ENCODE measurements around the gene EYA3.

The EYA3 gene

GRCh38 chr1:27945020-27945419 lies 143.4 kb downstream of the EYA3 start:
- H3K4me3 ChIP-seq (ENCODE audit: low read depth, low read length), result no peak overlapping the region

GRCh38 chr1:27941671-27942540 lies 146.5 kb downstream of the EYA3 start:
- H3K4me3 ChIP-seq (ENCODE audit: low read depth, low read length), result no peak overlapping the region

GRCh38 chr1:27940870-27941560 lies 147.4 kb downstream of the EYA3 start:
- no peak overlapping the region for H3K4me3 ChIP-seq (ENCODE audit: low read depth, low read length)

GRCh38 chr1:27940297-27940696 lies 148.1 kb downstream of the EYA3 start:
- no peak overlapping the region for H3K4me3 ChIP-seq (ENCODE audit: low read depth, low read length)

- H3K4me3 ChIP-seq (ENCODE audit: low read depth, low read length), result no peak overlapping the region
These were observed 149.9 kb downstream of the EYA3 start for GRCh38 chr1:27938488-27938887.

- peak overlapping the region; percentile 6 for H3K4me3 ChIP-seq (ENCODE audit: low read depth, low read length)
These were observed 150.9 kb downstream of the EYA3 start for GRCh38 chr1:27937524-27937836.

GRCh38 chr1:27936370-27936769 lies 152.0 kb downstream of the EYA3 start:
- H3K4me3 ChIP-seq (ENCODE audit: low read depth, low read length), result no peak overlapping the region

GRCh38 chr1:27935721-27936120 lies 152.7 kb downstream of the EYA3 start:
- peak overlapping the region; percentile 70 for H3K4me3 ChIP-seq (ENCODE audit: low read depth, low read length)

- peak within 1 kb of the TSS; percentile 70 for H3K4me3 ChIP-seq (ENCODE audit: low read depth, low read length)
These were observed 153.4 kb downstream of the EYA3 start, which contains the start of gene SMPDL3B for GRCh38 chr1:27934818-27935549. TSS of gene SMPDL3B (plus strand) at chr1:27935000. CDS start at chr1:27935184, 184 bp downstream.

- no peak overlapping the region for H3K4me3 ChIP-seq (ENCODE audit: low read depth, low read length)
These were observed 156.7 kb downstream of the EYA3 start for GRCh38 chr1:27931759-27932158.

- no peak overlapping the region for H3K4me3 ChIP-seq (ENCODE audit: low read depth, low read length)
These were observed 157.2 kb downstream of the EYA3 start for GRCh38 chr1:27931184-27931583.

GRCh38 chr1:27928216-27928954 lies 160.0 kb downstream of the EYA3 start:
- H3K4me3 ChIP-seq (ENCODE audit: low read depth, low read length), result no peak overlapping the region

GRCh38 chr1:27922272-27922671 lies 166.1 kb downstream of the EYA3 start:
- H3K4me3 ChIP-seq (ENCODE audit: low read depth, low read length), result no peak overlapping the region
